ENCODE results near the gene RCN2.

RCN2 gene

DNA sequence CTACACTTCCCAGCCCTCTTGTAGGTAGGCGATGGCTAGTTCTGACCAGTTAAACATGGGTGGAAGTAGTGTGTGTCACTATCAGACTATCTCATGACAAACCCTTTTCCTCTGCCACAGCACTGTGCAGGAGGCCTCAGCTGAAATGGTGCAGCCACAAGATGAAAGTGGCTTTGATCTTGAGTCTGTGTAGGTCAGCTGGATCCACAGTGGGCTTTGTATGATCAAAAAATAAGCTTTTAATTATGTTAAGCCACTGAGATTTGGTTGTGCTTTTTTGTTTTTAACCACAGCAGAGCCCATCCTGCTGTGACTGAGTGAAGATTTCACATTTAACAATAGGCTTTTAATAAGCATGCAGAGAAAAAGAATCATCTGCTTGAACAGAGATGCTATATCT, 19.7 kb downstream of the RCN2 start:
- no peaks in the 10 kb centered on the region for H3K27me3 ChIP-seq (ENCODE audit: insufficient read depth, poor library complexity, severe bottlenecking)
- TF ChIP-seq SPI1 (IDR thresholded peaks at IDR 0.05; ENCODE audit: borderline replicate concordance, low read depth) (no peak), POLR2AphosphoS5 (IDR thresholded peaks at IDR 0.05; ENCODE audit: low read depth) (no peak), GABPA (IDR thresholded peaks at IDR 0.05; ENCODE audit: low read depth) (no peak)
- TF ChIP-seq, protein P1, sequence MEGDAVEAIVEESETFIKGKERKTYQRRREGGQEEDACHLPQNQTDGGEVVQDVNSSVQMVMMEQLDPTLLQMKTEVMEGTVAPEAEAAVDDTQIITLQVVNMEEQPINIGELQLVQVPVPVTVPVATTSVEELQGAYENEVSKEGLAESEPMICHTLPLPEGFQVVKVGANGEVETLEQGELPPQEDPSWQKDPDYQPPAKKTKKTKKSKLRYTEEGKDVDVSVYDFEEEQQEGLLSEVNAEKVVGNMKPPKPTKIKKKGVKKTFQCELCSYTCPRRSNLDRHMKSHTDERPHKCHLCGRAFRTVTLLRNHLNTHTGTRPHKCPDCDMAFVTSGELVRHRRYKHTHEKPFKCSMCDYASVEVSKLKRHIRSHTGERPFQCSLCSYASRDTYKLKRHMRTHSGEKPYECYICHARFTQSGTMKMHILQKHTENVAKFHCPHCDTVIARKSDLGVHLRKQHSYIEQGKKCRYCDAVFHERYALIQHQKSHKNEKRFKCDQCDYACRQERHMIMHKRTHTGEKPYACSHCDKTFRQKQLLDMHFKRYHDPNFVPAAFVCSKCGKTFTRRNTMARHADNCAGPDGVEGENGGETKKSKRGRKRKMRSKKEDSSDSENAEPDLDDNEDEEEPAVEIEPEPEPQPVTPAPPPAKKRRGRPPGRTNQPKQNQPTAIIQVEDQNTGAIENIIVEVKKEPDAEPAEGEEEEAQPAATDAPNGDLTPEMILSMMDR (IDR thresholded peaks at IDR 0.05; ENCODE audit: insufficient read depth, low read length): no peak
- TF ChIP-seq, protein P2, sequence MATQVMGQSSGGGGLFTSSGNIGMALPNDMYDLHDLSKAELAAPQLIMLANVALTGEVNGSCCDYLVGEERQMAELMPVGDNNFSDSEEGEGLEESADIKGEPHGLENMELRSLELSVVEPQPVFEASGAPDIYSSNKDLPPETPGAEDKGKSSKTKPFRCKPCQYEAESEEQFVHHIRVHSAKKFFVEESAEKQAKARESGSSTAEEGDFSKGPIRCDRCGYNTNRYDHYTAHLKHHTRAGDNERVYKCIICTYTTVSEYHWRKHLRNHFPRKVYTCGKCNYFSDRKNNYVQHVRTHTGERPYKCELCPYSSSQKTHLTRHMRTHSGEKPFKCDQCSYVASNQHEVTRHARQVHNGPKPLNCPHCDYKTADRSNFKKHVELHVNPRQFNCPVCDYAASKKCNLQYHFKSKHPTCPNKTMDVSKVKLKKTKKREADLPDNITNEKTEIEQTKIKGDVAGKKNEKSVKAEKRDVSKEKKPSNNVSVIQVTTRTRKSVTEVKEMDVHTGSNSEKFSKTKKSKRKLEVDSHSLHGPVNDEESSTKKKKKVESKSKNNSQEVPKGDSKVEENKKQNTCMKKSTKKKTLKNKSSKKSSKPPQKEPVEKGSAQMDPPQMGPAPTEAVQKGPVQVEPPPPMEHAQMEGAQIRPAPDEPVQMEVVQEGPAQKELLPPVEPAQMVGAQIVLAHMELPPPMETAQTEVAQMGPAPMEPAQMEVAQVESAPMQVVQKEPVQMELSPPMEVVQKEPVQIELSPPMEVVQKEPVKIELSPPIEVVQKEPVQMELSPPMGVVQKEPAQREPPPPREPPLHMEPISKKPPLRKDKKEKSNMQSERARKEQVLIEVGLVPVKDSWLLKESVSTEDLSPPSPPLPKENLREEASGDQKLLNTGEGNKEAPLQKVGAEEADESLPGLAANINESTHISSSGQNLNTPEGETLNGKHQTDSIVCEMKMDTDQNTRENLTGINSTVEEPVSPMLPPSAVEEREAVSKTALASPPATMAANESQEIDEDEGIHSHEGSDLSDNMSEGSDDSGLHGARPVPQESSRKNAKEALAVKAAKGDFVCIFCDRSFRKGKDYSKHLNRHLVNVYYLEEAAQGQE (IDR thresholded peaks at IDR 0.05; ENCODE audit: insufficient replicate concordance, low read depth): no peak
- H3K4me3 ChIP-seq (replicated peaks; ENCODE audit: insufficient read depth, low read length): no peak overlapping the region
- no peak for DNase-seq (ENCODE audit: low read depth in 1 of 2, low spot score in 1 of 2)
- no peak overlapping the region for H3K27ac ChIP-seq (replicated peaks)

DNA sequence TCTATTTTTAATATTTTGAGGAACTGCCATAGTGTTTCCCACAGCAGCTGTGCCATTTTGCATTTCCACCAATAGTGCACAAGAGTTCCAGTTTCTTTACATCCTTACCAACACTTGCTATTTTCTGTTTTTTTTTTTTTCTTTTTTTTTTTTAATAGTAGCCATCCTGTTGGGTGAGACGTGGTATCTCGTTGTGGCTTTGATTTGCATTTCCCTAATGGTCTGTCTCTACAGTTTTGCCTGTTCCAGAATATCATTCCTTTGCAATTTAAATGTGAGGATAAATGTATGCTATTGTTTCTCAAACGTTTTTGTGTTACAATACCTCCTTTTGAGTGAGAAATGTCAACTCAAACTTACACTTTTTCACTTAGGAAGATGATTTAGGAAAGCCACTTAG, 22.4 kb downstream of the RCN2 start:
- TF ChIP-seq SPI1 (IDR thresholded peaks at IDR 0.05; ENCODE audit: borderline replicate concordance, low read depth): peak; percentile 3; the same call in 1 of the 2 replicates
- TF ChIP-seq, protein P2 (IDR thresholded peaks at IDR 0.05; ENCODE audit: insufficient replicate concordance, low read depth): no peak
- DNase-seq (ENCODE audit: low read depth in 1 of 2, low spot score in 1 of 2): no peak
- Histone ChIP-seq H3K27me3 (ENCODE audit: insufficient read depth, poor library complexity, severe bottlenecking) (no peaks in the 10 kb centered on the region), H3K27ac (replicated peaks) (no peak overlapping the region), H3K4me3 (replicated peaks; ENCODE audit: insufficient read depth, low read length) (no peak overlapping the region)

DNA sequence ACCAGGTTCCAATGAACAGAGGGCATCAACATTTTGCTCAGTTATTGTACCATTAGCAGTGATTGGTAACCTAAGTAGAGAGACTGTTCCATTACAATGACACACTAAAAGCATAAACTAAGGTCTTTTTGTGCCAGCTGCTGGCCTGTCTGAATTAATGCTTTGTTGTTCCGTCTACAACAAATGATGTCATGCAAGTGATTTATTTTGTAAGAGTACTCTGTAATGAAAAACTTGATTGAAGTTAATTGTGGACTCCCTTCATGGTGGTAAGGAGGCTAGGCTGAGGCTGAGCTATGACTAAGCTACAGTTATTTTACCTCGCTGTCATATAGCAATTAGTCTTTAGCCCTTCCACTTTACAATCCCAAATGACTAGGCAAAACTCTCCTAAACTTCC, 23.2 kb downstream of the RCN2 start:
- Histone ChIP-seq H3K4me3 (replicated peaks; ENCODE audit: insufficient read depth, low read length) (no peak overlapping the region), H3K27ac (replicated peaks) (no peak overlapping the region), H3K27me3 (ENCODE audit: insufficient read depth, poor library complexity, severe bottlenecking) (no peaks in the 10 kb centered on the region)
- TF ChIP-seq GABPA (IDR thresholded peaks at IDR 0.05; ENCODE audit: low read depth): no peak
- no peak for TF ChIP-seq SPI1 (IDR thresholded peaks at IDR 0.05; ENCODE audit: borderline replicate concordance, low read depth)
- no peak for TF ChIP-seq POLR2AphosphoS5 (IDR thresholded peaks at IDR 0.05; ENCODE audit: low read depth)
- TF ChIP-seq, protein P1 (IDR thresholded peaks at IDR 0.05; ENCODE audit: insufficient read depth, low read length): no peak
- TF ChIP-seq, protein P2 (IDR thresholded peaks at IDR 0.05; ENCODE audit: insufficient replicate concordance, low read depth): no peak
- DNase-seq (ENCODE audit: low read depth in 1 of 2, low spot score in 1 of 2): no peak

Measured in HL-60 (cell line).